HG03103 (cell line): Measurements from ENCODE around the gene OR6B2.
"Not testable (repeated sequence)": the region's sequence is repeated elsewhere in the genome, so short reads cannot be mapped to it uniquely, and the experiment has no call there.

ENCODE experiments used
- ATAC-seq: cut with Tn5 transposase; IDR thresholded peaks from one replicate; pipeline ENCODE4 v1.9.1; 2021; ENCODE audit warnings: low read depth; ENCODE audit not compliant: unreplicated experiment

The OR6B2 gene

GRCh38 chr2:240030379-240031094 lies at the start of gene OR6B2:
Gene OR6B2 (minus strand): TSS chr2:240030429. CDS start chr2:240030429, 0 bp downstream.
- ATAC-seq, result no peak

GRCh38 chr2:240078631-240079030 lies 48.4 kb upstream of the OR6B2 start:
- ATAC-seq, result no peak

- ATAC-seq, result no peak
These were observed 47.2 kb upstream of the OR6B2 start for GRCh38 chr2:240077442-240077841.

- no peak for ATAC-seq
These were observed 44.3 kb upstream of the OR6B2 start for GRCh38 chr2:240074545-240074944.

GRCh38 chr2:240070907-240071306 lies 40.7 kb upstream of the OR6B2 start:
- no peak for ATAC-seq

- ATAC-seq, result no peak
These were observed 39.6 kb upstream of the OR6B2 start for GRCh38 chr2:240069829-240070228.

GRCh38 chr2:240068193-240068592 lies 38.0 kb upstream of the OR6B2 start:
- no peak for ATAC-seq

GRCh38 chr2:240066489-240066888 lies 36.3 kb upstream of the OR6B2 start:
- no peak for ATAC-seq

- no peak for ATAC-seq
These were observed 34.7 kb upstream of the OR6B2 start for GRCh38 chr2:240064898-240065297.

- no peak for ATAC-seq
These were observed 30.9 kb upstream of the OR6B2 start for GRCh38 chr2:240060977-240061591.

- no peak for ATAC-seq
These were observed 26.4 kb upstream of the OR6B2 start for GRCh38 chr2:240056678-240057077.

GRCh38 chr2:240055177-240055917 lies 25.1 kb upstream of the OR6B2 start:
- ATAC-seq, result no peak

- ATAC-seq, result no peak
These were observed 23.2 kb upstream of the OR6B2 start, which contains the start of gene OR6B3 for GRCh38 chr2:240053173-240054155. Gene OR6B3 (minus strand): TSS chr2:240053521.

- ATAC-seq, result no peak
These were observed 22.3 kb upstream of the OR6B2 start for GRCh38 chr2:240052524-240052923.

- ATAC-seq, result no peak
These were observed 21.5 kb upstream of the OR6B2 start for GRCh38 chr2:240051697-240052096.

GRCh38 chr2:240050278-240050677 lies 20.0 kb upstream of the OR6B2 start:
- ATAC-seq, result no peak

- ATAC-seq, result no peak
These were observed 18.0 kb upstream of the OR6B2 start for GRCh38 chr2:240048237-240048636.

- no peak for ATAC-seq
These were observed 14.9 kb upstream of the OR6B2 start for GRCh38 chr2:240045098-240045497.

- not testable (repeated sequence) for ATAC-seq
These were observed 13.9 kb upstream of the OR6B2 start for GRCh38 chr2:240044096-240044495.

GRCh38 chr2:240043279-240043989 lies 13.2 kb upstream of the OR6B2 start:
- ATAC-seq, result no peak
